H9 (cell line): ENCODE results near the gene ADAM22. TPM values are rescaled to one million over a fixed set of nuclear protein-coding genes. Genes with fewer than 3 reads are reported as not detected.

Experiments
- DNase-seq: peaks from one replicate; pipeline ENCODE4 v3.0.0-alpha.2; 2017
- H2AFZ ChIP-seq: one replicate; pipeline ENCODE4 v1.6.1; 2013; ENCODE audit warnings: mild to moderate bottlenecking, low read length, control low read depth, moderate library complexity
- H2AK5ac ChIP-seq: 2 replicates; pipeline ENCODE4 v1.6.1; 2013; ENCODE audit warnings: low read length, control low read depth, mixed read lengths; ENCODE audit not compliant: insufficient read length
- H2BK120ac ChIP-seq: one replicate; pipeline ENCODE4 v1.6.1; 2013; ENCODE audit warnings: low read depth, mild to moderate bottlenecking, low read length, control low read depth, inconsistent platforms; ENCODE audit not compliant: poor library complexity, severe bottlenecking
- H2BK12ac ChIP-seq: 2 replicates; pipeline ENCODE4 v1.6.1; 2013; ENCODE audit warnings: low read length, control low read depth, mixed read lengths, low read depth; ENCODE audit not compliant: insufficient read length
- H2BK15ac ChIP-seq: 2 replicates; pipeline ENCODE4 v1.6.1; 2013; ENCODE audit warnings: low read depth, low read length, control low read depth
- H2BK20ac ChIP-seq: one replicate; pipeline ENCODE4 v1.6.1; 2013; ENCODE audit warnings: low read depth, mild to moderate bottlenecking, low read length, control low read depth, inconsistent platforms; ENCODE audit not compliant: poor library complexity, severe bottlenecking
- H2BK5ac ChIP-seq: 2 replicates; pipeline ENCODE4 v1.6.1; 2013; ENCODE audit warnings: low read length, control low read depth, mixed read lengths; ENCODE audit not compliant: insufficient read length
- H3K14ac ChIP-seq: 2 replicates; pipeline ENCODE4 v1.6.1; 2013; ENCODE audit warnings: low read length, control low read depth; ENCODE audit not compliant: insufficient read depth
- H3K18ac ChIP-seq: 2 replicates; pipeline ENCODE4 v1.6.1; 2013; ENCODE audit warnings: low read depth, mild to moderate bottlenecking, mixed read lengths, low read length, control low read depth; ENCODE audit not compliant: insufficient read length
- H3K23ac ChIP-seq: 2 replicates; pipeline ENCODE4 v1.6.1; 2013; ENCODE audit warnings: low read length, control low read depth, mixed read lengths, low read depth; ENCODE audit not compliant: insufficient read length
- H3K23me2 ChIP-seq: 2 replicates; pipeline ENCODE4 v1.6.1; 2013; ENCODE audit warnings: low read depth, mild to moderate bottlenecking, mixed read lengths, low read length, control low read depth; ENCODE audit not compliant: insufficient read length, poor library complexity, severe bottlenecking
- H3K27ac ChIP-seq: 2 replicates; pipeline ENCODE4 v1.5.1; 2013; ENCODE audit warnings: low read length, control low read depth, mixed read lengths, low read depth; ENCODE audit not compliant: insufficient read length
- H3K27me3 ChIP-seq: 2 replicates; pipeline ENCODE4 v1.6.1; 2013; ENCODE audit warnings: low read length, control low read depth, inconsistent platforms; ENCODE audit not compliant: insufficient read depth
- H3K4ac ChIP-seq: 2 replicates; pipeline ENCODE4 v1.6.1; 2013; ENCODE audit warnings: low read depth, mild to moderate bottlenecking, control low read depth, inconsistent platforms, low read length, moderate library complexity
- H3K4me1 ChIP-seq: 2 replicates; pipeline ENCODE4 v1.6.1; 2013; ENCODE audit warnings: low read length, control low read depth, inconsistent platforms; ENCODE audit not compliant: insufficient read depth
- H3K4me2 ChIP-seq: 2 replicates; pipeline ENCODE4 v1.6.1; 2013; ENCODE audit warnings: low read length, control low read depth, mixed read lengths; ENCODE audit not compliant: insufficient read length, insufficient read depth
- H3K56ac ChIP-seq: 2 replicates; pipeline ENCODE4 v1.6.1; 2013; ENCODE audit warnings: low read depth, mild to moderate bottlenecking, mixed read lengths, low read length, control low read depth; ENCODE audit not compliant: insufficient read length
- H3K79me1 ChIP-seq: 2 replicates; pipeline ENCODE4 v1.6.1; 2013; ENCODE audit warnings: low read depth, mild to moderate bottlenecking, moderate library complexity, low read length, control low read depth, inconsistent platforms; ENCODE audit not compliant: insufficient read depth, poor library complexity, severe bottlenecking
- H3K79me2 ChIP-seq: 2 replicates; pipeline ENCODE4 v1.6.1; 2013; ENCODE audit warnings: low read length, control low read depth, inconsistent platforms; ENCODE audit not compliant: insufficient read depth
- H3K9ac ChIP-seq: 2 replicates; pipeline ENCODE4 v1.6.1; 2013; ENCODE audit warnings: low read length, control low read depth, mixed read lengths; ENCODE audit not compliant: insufficient read length; ENCODE audit errors: extremely low read depth
- H3K9me3 ChIP-seq: one replicate; pipeline ENCODE4 v1.6.1; 2013; ENCODE audit warnings: low read depth, low read length, inconsistent platforms; ENCODE audit not compliant: control insufficient read depth
- H3T11ph ChIP-seq: one replicate; pipeline ENCODE4 v1.6.1; 2013; ENCODE audit warnings: mild to moderate bottlenecking, low read length, control low read depth, inconsistent platforms
- H4K20me1 ChIP-seq: one replicate; pipeline ENCODE4 v1.6.1; 2013; ENCODE audit not compliant: control insufficient read depth, insufficient read length, insufficient read depth
- H4K5ac ChIP-seq: 2 replicates; pipeline ENCODE4 v1.6.1; 2013; ENCODE audit warnings: low read depth, mild to moderate bottlenecking, mixed read lengths, low read length, control low read depth; ENCODE audit not compliant: insufficient read length
- H4K8ac ChIP-seq: replicated peaks from 2 replicates; pipeline ENCODE4 v1.6.1; 2013; ENCODE audit warnings: low read length, control low read depth, mixed read lengths, low read depth; ENCODE audit not compliant: insufficient read length
- H4K91ac ChIP-seq: 2 replicates; pipeline ENCODE4 v1.6.1; 2013; ENCODE audit warnings: low read depth, mild to moderate bottlenecking, moderate library complexity, mixed read lengths, low read length, control low read depth; ENCODE audit not compliant: insufficient read length
- H3K27ac Mint-ChIP-seq, 3 experiments: 2 replicates in 2 of 3; 3 replicates in 1 of 3; pipeline ENCODE4 v1.8.0; 2020 to 2021; ENCODE audit warnings: mixed read lengths in 3 of 3, mild to moderate bottlenecking in 1 of 3, moderate library complexity in 1 of 3
- H3K27me3 Mint-ChIP-seq: 2 replicates; pipeline ENCODE4 v1.8.0; 2021; ENCODE audit warnings: low read depth, mild to moderate bottlenecking, moderate library complexity, mixed read lengths
- H3K36me3 Mint-ChIP-seq, 3 experiments: 2 replicates in 2 of 3; 3 replicates in 1 of 3; pipeline ENCODE4 v1.8.0; 2020 to 2021; ENCODE audit warnings: low read depth in 3 of 3, mixed read lengths in 3 of 3; ENCODE audit not compliant: insufficient read depth in 1 of 3
- H3K4me1 Mint-ChIP-seq, 2 experiments: 2 replicates each; pipeline ENCODE4 v1.8.0; 2020; ENCODE audit warnings: mixed read lengths in 2 of 2
- H3K4me3 Mint-ChIP-seq, 2 experiments: 2 replicates in 1 of 2; 3 replicates in 1 of 2; pipeline ENCODE4 v1.8.0; 2020 to 2021; ENCODE audit warnings: mild to moderate bottlenecking in 2 of 2, mixed read lengths in 2 of 2, moderate library complexity in 1 of 2
- H3K9me3 Mint-ChIP-seq, 2 experiments: 2 replicates in 1 of 2; 3 replicates in 1 of 2; pipeline ENCODE4 v1.8.0; 2020; ENCODE audit warnings: mild to moderate bottlenecking in 2 of 2, mixed read lengths in 2 of 2, moderate library complexity in 1 of 2
- CTCF ChIP-seq: fragments of 200-600 bp; sonication (generic); conservative IDR thresholded peaks from 3 replicates; pipeline ENCODE4 v1.8.0; 2021; ENCODE audit warnings: antibody characterized with exemption, mild to moderate bottlenecking
- WGBS: extraction: QIAGEN DNeasy Blood & Tissue Kit; methylation state at CpG from one replicate; pipeline ENCODE4 v1.1.7; 2013; ENCODE audit warnings: missing lambda C conversion rate, low lambda C conversion rate, mixed read lengths; ENCODE audit not compliant: insufficient read length; ENCODE audit errors: extremely low coverage; 5-methylcytosine and 5-hydroxymethylcytosine counted together
- total RNA-seq: library from RNA; stranded (reverse); gene quantifications from 2 replicates; pipeline ENCODE4 v1.2.1, GENCODE V29; 2021

Gene ADAM22
- total RNA-seq, 1 experiment from 2014 or later = 8.7 TPM

- H2BK20ac ChIP-seq = no peak overlapping the region
- H3K79me1 ChIP-seq = no peaks in the 10 kb centered on the region
- H4K5ac ChIP-seq = no peak overlapping the region
- no peak overlapping the region for H3K4ac ChIP-seq
- H3K27me3 Mint-ChIP-seq = no peaks in the 10 kb centered on the region
- H3K27me3 ChIP-seq = no peaks in the 10 kb centered on the region
- H3K36me3 Mint-ChIP-seq = no peaks in the 10 kb centered on the region
- no peak overlapping the region for H3T11ph ChIP-seq
- no peak for TF ChIP-seq CTCF
- H3K79me2 ChIP-seq = no peaks in the 10 kb centered on the region
- H3K23ac ChIP-seq = no peak overlapping the region
- H3K9ac ChIP-seq = no peak overlapping the region
- H3K14ac ChIP-seq = no peak overlapping the region
- no peak overlapping the region for H3K4me2 ChIP-seq
- no peak overlapping the region for H2BK120ac ChIP-seq
- H3K4me1 Mint-ChIP-seq = peaks cover 7 to 9% of the 10 kb centered on the region in 2 experiments; a peak in 3 of 4 replicates
- no peaks in the 10 kb centered on the region for H4K20me1 ChIP-seq
- no peak overlapping the region for H3K4me3 Mint-ChIP-seq
- H3K27ac Mint-ChIP-seq = no peak overlapping the region
- no peak overlapping the region for H3K27ac ChIP-seq
- no peaks in the 10 kb centered on the region for H3K9me3 ChIP-seq
- no peak overlapping the region for H3K56ac ChIP-seq
- H4K91ac ChIP-seq = no peak overlapping the region
- H2BK15ac ChIP-seq = no peak overlapping the region
- no peak overlapping the region for H2AFZ ChIP-seq
- no peak overlapping the region for H2AK5ac ChIP-seq
- no peak for DNase-seq
- H3K23me2 ChIP-seq = no peaks in the 10 kb centered on the region
- no peaks in the 10 kb centered on the region for H3K9me3 Mint-ChIP-seq
- no peak overlapping the region for H2BK5ac ChIP-seq
- no CpG with 5 or more reads among the region's 5 CpGs for WGBS
- no peak overlapping the region for H2BK12ac ChIP-seq
- H4K8ac ChIP-seq = no peak overlapping the region
- no peak overlapping the region for H3K18ac ChIP-seq
- no peaks in the 10 kb centered on the region for H3K4me1 ChIP-seq
Observed at GRCh38 chr7:88176190-88176589, 242.1 kb downstream of the ADAM22 start.
